GM12878 (cell line): ENCODE results near the gene FCAMR. TPM values are rescaled to one million over a fixed set of nuclear protein-coding genes. Genes with fewer than 3 reads are reported as not detected.

Experiments used
- ATAC-seq: fragments of 200-7000 bp; cut with Tn5 transposase; 3 replicates; pipeline ENCODE4 v1.9.1; 2020; ENCODE audit warnings: mild to moderate bottlenecking, moderate library complexity
- BruUV-seq: library from RNA; stranded (reverse); fragments of 400-500 nt; replicated peaks from 2 replicates; lab custom pipeline; 2021; lab: Mats Ljungman, UMichigan
- CTCF ChIA-PET: fragments of 300-600 bp; sonication (Branson Sonifier 250); formaldehyde crosslinking; extraction: SDS; loops from one replicate; lab custom pipeline; 2021; ENCODE audit warnings: inconsistent platforms; lab: Yijun Ruan, JAX
- POLR2A ChIA-PET: fragments of 350-600 bp; formaldehyde crosslinking; extraction: SDS; loops from one replicate; lab custom pipeline; 2021; ENCODE audit warnings: inconsistent platforms; lab: Charles Lee
- RAD21 ChIA-PET: fragments of 300-600 bp; sonication (Branson Sonifier 250); formaldehyde crosslinking; loops from one replicate; lab custom pipeline; 2023; ENCODE audit warnings: antibody characterized with exemption; ENCODE audit not compliant: unreplicated experiment; lab: Charles Lee
- SMC1A ChIA-PET: fragments of 300-600 bp; sonication (Branson Sonifier 250); formaldehyde crosslinking; loops from one replicate; lab custom pipeline; 2023; ENCODE audit not compliant: unreplicated experiment, uncharacterized antibody; lab: Charles Lee
- DNase-seq: peaks from one replicate; pipeline ENCODE4 v3.0.0-alpha.2; 2011; ENCODE audit warnings: low read depth, low spot score
- FAIRE-seq: peaks from 3 replicates; lab custom pipeline; 2011; peaks lifted over from hg19 to GRCh38; lab: Jason Lieb, UNC
- H2AFZ ChIP-seq: 2 replicates; pipeline ENCODE4 v1.6.0; 2011; ENCODE audit warnings: low read depth, low read length, control low read depth; ENCODE audit not compliant: control insufficient read depth
- H3K27ac ChIP-seq: 2 replicates; pipeline ENCODE4 v1.5.1; 2011; ENCODE audit warnings: control low read depth; ENCODE audit not compliant: control insufficient read depth, insufficient read depth
- H3K27me3 ChIP-seq, 2 experiments: replicated peaks in 1 of 2; 2 replicates each; pipeline versions ENCODE4 v1.6.0 to v1.6.1; 2011; ENCODE audit warnings: low read length in 1 of 2; ENCODE audit not compliant: control insufficient read depth in 2 of 2, insufficient read depth in 2 of 2
- H3K36me3 ChIP-seq, 2 experiments: 2 replicates each; pipeline ENCODE4 v1.5.1; 2011; ENCODE audit warnings: low read length in 1 of 2; ENCODE audit not compliant: control insufficient read depth in 2 of 2, insufficient read depth in 2 of 2
- H3K4me1 ChIP-seq: 2 replicates; pipeline ENCODE4 v1.6.1; 2011; ENCODE audit warnings: mild to moderate bottlenecking, low read length, moderate library complexity, mixed read lengths; ENCODE audit not compliant: control insufficient read depth, insufficient read depth
- H3K4me2 ChIP-seq: 2 replicates; pipeline ENCODE4 v1.6.0; 2011; ENCODE audit warnings: control low read depth; ENCODE audit not compliant: control insufficient read depth, insufficient read depth
- H3K4me3 ChIP-seq: fragments of 200-600 bp; sonication (generic); 2 replicates; pipeline ENCODE4 v1.5.1; 2016
- H3K79me2 ChIP-seq: 2 replicates; pipeline ENCODE4 v1.6.0; 2011; ENCODE audit warnings: low read length; ENCODE audit not compliant: control insufficient read depth, insufficient read depth
- H3K9ac ChIP-seq: 2 replicates; pipeline ENCODE4 v1.8.0; 2011; ENCODE audit warnings: low read length, control low read depth, mixed read lengths; ENCODE audit not compliant: control insufficient read depth, insufficient read depth
- H3K9me3 ChIP-seq: replicated peaks from 3 replicates; pipeline ENCODE4 v1.5.1; 2011; ENCODE audit warnings: mild to moderate bottlenecking, low read length; ENCODE audit not compliant: control insufficient read depth, insufficient read depth
- H4K20me1 ChIP-seq: 2 replicates; pipeline ENCODE4 v1.6.0; 2011; ENCODE audit not compliant: control insufficient read depth, insufficient read depth
- BCL11A ChIP-seq: IDR thresholded peaks from 2 replicates; pipeline ENCODE4 v1.6.1; 2011; ENCODE audit warnings: low read depth, low read length
- ETV6 ChIP-seq, 2 experiments: fragments of 450-650 bp in 1 of 2; IDR thresholded peaks in 1 of 2; conservative IDR thresholded peaks in 1 of 2; 2 replicates each; pipeline ENCODE4 v1.6.1; 2014; ENCODE audit warnings: antibody characterized with exemption in 1 of 2, borderline replicate concordance in 1 of 2, low read depth in 1 of 2, mild to moderate bottlenecking in 1 of 2, moderate library complexity in 1 of 2
- GABPA ChIP-seq: IDR thresholded peaks from 2 replicates; pipeline ENCODE4 v1.6.1; 2014; ENCODE audit warnings: antibody characterized with exemption, low read depth, mild to moderate bottlenecking, inconsistent platforms
- HCFC1 ChIP-seq: fragments of 150-350 bp; IDR thresholded peaks from 2 replicates; pipeline ENCODE4 v1.6.1; 2014; ENCODE audit warnings: low read length
- HDAC2 ChIP-seq: fragments of 200-600 bp; sonication (generic); IDR thresholded peaks from 2 replicates; pipeline ENCODE4 v1.6.1; 2017
- MAX ChIP-seq: IDR thresholded peaks from 2 replicates; pipeline ENCODE4 v1.6.1; 2012; ENCODE audit warnings: low read depth, low read length, improper control_type of control experiment
- MEF2B ChIP-seq: fragments of 450-650 bp; IDR thresholded peaks from 2 replicates; pipeline ENCODE4 v1.6.1; 2018; ENCODE audit warnings: mild to moderate bottlenecking, moderate library complexity; ENCODE audit not compliant: partially characterized antibody, poor library complexity, severe bottlenecking
- PAX5 ChIP-seq: IDR thresholded peaks from 2 replicates; pipeline ENCODE4 v1.6.1; 2011; ENCODE audit warnings: low read depth, low read length, borderline replicate concordance
- RELB ChIP-seq: fragments of 450-650 bp; IDR thresholded peaks from 2 replicates; pipeline ENCODE4 v1.6.1; 2017; ENCODE audit warnings: low read depth, mild to moderate bottlenecking, moderate library complexity
- SKIL ChIP-seq: fragments of 450-650 bp; IDR thresholded peaks from 2 replicates; pipeline ENCODE4 v1.6.1; 2017; ENCODE audit warnings: mild to moderate bottlenecking, low read depth, inconsistent platforms; ENCODE audit not compliant: poor library complexity, severe bottlenecking
- SMAD5 ChIP-seq: IDR thresholded peaks from 2 replicates; pipeline ENCODE4 v1.6.1; 2016; ENCODE audit warnings: antibody characterized with exemption, low read depth
- STAT1 ChIP-seq: fragments of 450-650 bp; conservative IDR thresholded peaks from 2 replicates; pipeline ENCODE4 v1.6.1; 2014; ENCODE audit warnings: antibody characterized with exemption, mild to moderate bottlenecking
- WRNIP1 ChIP-seq: IDR thresholded peaks from 2 replicates; pipeline ENCODE4 v1.6.1; 2011; ENCODE audit warnings: low read depth, low read length, improper control_type of control experiment, borderline replicate concordance
- ZBED1 ChIP-seq: IDR thresholded peaks from 2 replicates; pipeline ENCODE4 v1.6.1; 2016; ENCODE audit warnings: borderline replicate concordance
- ZNF24 ChIP-seq: fragments of 450-650 bp; IDR thresholded peaks from 2 replicates; pipeline ENCODE4 v1.6.1; 2017; ENCODE audit warnings: antibody characterized with exemption, mild to moderate bottlenecking
- ZSCAN29 ChIP-seq: fragments of 450-650 bp; IDR thresholded peaks from 2 replicates; pipeline ENCODE4 v1.6.1; 2017; ENCODE audit warnings: mild to moderate bottlenecking, moderate library complexity
- WGBS: methylation state at CpG from one replicate; pipeline ENCODE4 v1.1.6; 2016; ENCODE audit warnings: low lambda C conversion rate; ENCODE audit not compliant: insufficient replicate concordance, insufficient coverage; ENCODE audit errors: missing lambda C conversion rate; 5-methylcytosine and 5-hydroxymethylcytosine counted together
- in situ Hi-C: fragments of 300-500 bp; cut with MboI; formaldehyde crosslinking; loops from 9 replicates; pipeline ENCODE4 v1.14.3; 2018; ENCODE audit warnings: mixed read lengths
- intact Hi-C: fragments of 100-400 bp; cut with micrococcal nuclease; formaldehyde crosslinking; loops from one replicate; pipeline ENCODE4 v1.14.2; 2022; ENCODE audit not compliant: unreplicated experiment
- polyA plus RNA-seq, 11 experiments: library from polyadenylated mRNA; depleted of rRNA in 4 of 11; unstranded in 6 of 11; stranded (reverse) in 5 of 11; fragments of >200 nt; fragmentation: Nextera tagmentation in 4 of 11; fragmentation: Illumina TruSeq in 1 of 11; extraction: Ambion mirVana in 4 of 11; extraction: Trizol in 1 of 11; gene quantifications; 1 replicate in 1 of 11; 2 replicates in 10 of 11; pipeline versions ENCODE4 v1.2.1 to v1.2.3, GENCODE V29; 2011 to 2016; ENCODE audit warnings: inconsistent platforms in 2 of 11, missing spikeins in 2 of 11, low read depth in 1 of 11
- total RNA-seq, 4 experiments: library from RNA; depleted of rRNA in 3 of 4; stranded (reverse); fragments of >200 nt in 3 of 4; fragmentation: Illumina TruSeq in 1 of 4; extraction: Trizol in 1 of 4; gene quantifications; 2 replicates each; pipeline versions ENCODE4 v1.2.1 to v1.2.3, GENCODE V29; 2013 to 2021
- TF ChIP-seq, protein P1 (sequence below): IDR thresholded peaks from 2 replicates; pipeline ENCODE4 v1.6.1; 2011; ENCODE audit warnings: borderline replicate concordance, low read depth, mild to moderate bottlenecking, moderate library complexity, low read length; ENCODE audit not compliant: insufficient read depth, poor library complexity, severe bottlenecking

FCAMR gene
- total and polyA plus RNA-seq, 10 of the 15 experiments (the other 5 are each of a cell fraction or from before 2014, with no cell fraction given): 0.04 to 0.15 (median 0.06) TPM; not detected in 3

GRCh38 chr1:206955476-206956451 lies 14.5 kb downstream of the FCAMR start:
- Histone ChIP-seq H3K9me3 (no peaks in the 10 kb centered on the region), H3K4me2 (peak overlapping the region; percentile 64), H3K4me3 (no peak overlapping the region), H3K36me3 (no peaks in the 10 kb centered on the region), H2AFZ (peak overlapping the region; percentile 56), H3K27me3 (no peaks in the 10 kb centered on the region), H3K79me2 (no peaks in the 10 kb centered on the region), H4K20me1 (no peaks in the 10 kb centered on the region), H3K9ac (no peak overlapping the region), H3K27ac (peak overlapping the region; percentile 38), H3K4me1 (peaks cover 44% of the 10 kb centered on the region)
- 47% methylated on average over 11 of the region's 11 CpGs for WGBS
- ChIA-PET CTCF (interaction anchor here (0.8 to 3.9 kb wide), 11 partner anchors 12 to 221 kb away, joined by 3 to 44 read pairs (median 5); partner anchors contain the start of gene FCAMR), SMC1A (interaction anchor here (0.8 to 2.4 kb wide), 8 partner anchors 10 to 50 kb away, joined by 3 to 15 read pairs (median 4); partner anchors contain the start of gene FCAMR), POLR2A (interaction anchor here (0.8 to 1.9 kb wide), 6 partner anchors 10 to 37 kb away, joined by 3 to 6 read pairs (median 4); partner anchors contain the start of genes FCAMR and FCMR), RAD21 (interaction anchor here (0.8 to 3.1 kb wide), 6 partner anchors 10 to 120 kb away, joined by 3 to 17 read pairs (median 6); no protein-coding TSS in a partner anchor)
- no peak for FAIRE-seq
- peak; percentile 78 for ATAC-seq
- in situ Hi-C loops: no loop called here
- no TSS peak for BruUV-seq
- intact Hi-C loops: no loop called here
- DNase-seq: no peak
- TF ChIP-seq STAT1: no peak
- no peak for TF ChIP-seq MEF2B
- TF ChIP-seq HCFC1: no peak
- TF ChIP-seq, protein P1, sequence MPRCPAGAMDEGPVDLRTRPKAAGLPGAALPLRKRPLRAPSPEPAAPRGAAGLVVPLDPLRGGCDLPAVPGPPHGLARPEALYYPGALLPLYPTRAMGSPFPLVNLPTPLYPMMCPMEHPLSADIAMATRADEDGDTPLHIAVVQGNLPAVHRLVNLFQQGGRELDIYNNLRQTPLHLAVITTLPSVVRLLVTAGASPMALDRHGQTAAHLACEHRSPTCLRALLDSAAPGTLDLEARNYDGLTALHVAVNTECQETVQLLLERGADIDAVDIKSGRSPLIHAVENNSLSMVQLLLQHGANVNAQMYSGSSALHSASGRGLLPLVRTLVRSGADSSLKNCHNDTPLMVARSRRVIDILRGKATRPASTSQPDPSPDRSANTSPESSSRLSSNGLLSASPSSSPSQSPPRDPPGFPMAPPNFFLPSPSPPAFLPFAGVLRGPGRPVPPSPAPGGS: peak; percentile 77
- TF ChIP-seq PAX5: no peak
- no peak for TF ChIP-seq ETV6 (conservative IDR thresholded peaks at IDR 0.05 in 1 of 2, IDR thresholded peaks at IDR 0.05 in 1 of 2; ENCODE audit: borderline replicate concordance in 1 of 2, low read depth in 1 of 2)
- peak; percentile 67; the same call in 1 of the 2 replicates for TF ChIP-seq MAX
- TF ChIP-seq GABPA: no peak
- no peak for TF ChIP-seq ZSCAN29
- TF ChIP-seq RELB: peak; percentile 61; the same call in 1 of the 2 replicates
- peak; percentile 48 for TF ChIP-seq SKIL
- no peak for TF ChIP-seq HDAC2
- TF ChIP-seq WRNIP1: no peak
- TF ChIP-seq ZNF24: no peak
- TF ChIP-seq BCL11A: peak; percentile 40; the same call in 1 of the 2 replicates
- 0 out of 2 replicates have a peak, but pooled peaks have one; percentile 54 for TF ChIP-seq ZBED1
- no peak for TF ChIP-seq SMAD5
